HepG2 (cell line): ENCODE measurements around the gene ARL6IP4.

Experiments
- HHEX ChIP-seq: IDR thresholded peaks from 2 replicates; pipeline ENCODE4 v1.6.1; 2016; ENCODE audit warnings: control low read depth
- THYN1 ChIP-seq: sonication (generic); formaldehyde crosslinking; IDR thresholded peaks from 2 replicates; pipeline ENCODE4 v1.8.1; 2023; ENCODE audit warnings: low read depth, mild to moderate bottlenecking, moderate library complexity, missing genetic modification reagents, borderline replicate concordance
- TF ChIP-seq, protein P1 (sequence below): IDR thresholded peaks from 2 replicates; pipeline ENCODE4 v1.6.1; 2016
- TF ChIP-seq, protein P2 (sequence below): sonication (generic); formaldehyde crosslinking; IDR thresholded peaks from 2 replicates; pipeline ENCODE4 v1.4.0; 2020; ENCODE audit warnings: missing genetic modification reagents, borderline replicate concordance
- TF ChIP-seq, protein P3 (sequence below): sonication (generic); formaldehyde crosslinking; conservative IDR thresholded peaks from 2 replicates; pipeline ENCODE4 v1.4.0; 2020; ENCODE audit warnings: missing genetic modification reagents

DNA sequence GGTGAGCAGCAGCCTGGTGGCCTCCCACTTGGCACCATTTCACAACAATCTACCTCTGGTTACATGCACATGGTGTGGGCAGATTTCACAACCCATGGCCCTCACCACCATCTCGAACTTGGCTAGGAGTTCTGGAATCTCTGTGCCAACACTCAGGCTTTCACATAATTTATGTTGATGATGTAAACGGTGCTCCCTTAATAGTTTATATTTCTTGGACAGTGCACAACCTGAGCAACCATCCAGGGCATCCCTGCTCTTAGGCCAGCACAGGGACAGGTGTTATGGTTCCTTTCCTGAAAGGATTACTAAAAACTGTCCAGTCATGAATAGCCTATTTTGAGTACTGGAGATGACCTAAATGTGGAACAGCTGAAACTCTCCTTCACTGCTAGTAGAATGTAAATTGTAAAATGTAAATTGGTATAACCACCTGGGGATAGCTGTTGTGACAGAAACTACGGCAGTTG lies 42.8 kb upstream of the ARL6IP4 start:
- TF ChIP-seq, protein P1, sequence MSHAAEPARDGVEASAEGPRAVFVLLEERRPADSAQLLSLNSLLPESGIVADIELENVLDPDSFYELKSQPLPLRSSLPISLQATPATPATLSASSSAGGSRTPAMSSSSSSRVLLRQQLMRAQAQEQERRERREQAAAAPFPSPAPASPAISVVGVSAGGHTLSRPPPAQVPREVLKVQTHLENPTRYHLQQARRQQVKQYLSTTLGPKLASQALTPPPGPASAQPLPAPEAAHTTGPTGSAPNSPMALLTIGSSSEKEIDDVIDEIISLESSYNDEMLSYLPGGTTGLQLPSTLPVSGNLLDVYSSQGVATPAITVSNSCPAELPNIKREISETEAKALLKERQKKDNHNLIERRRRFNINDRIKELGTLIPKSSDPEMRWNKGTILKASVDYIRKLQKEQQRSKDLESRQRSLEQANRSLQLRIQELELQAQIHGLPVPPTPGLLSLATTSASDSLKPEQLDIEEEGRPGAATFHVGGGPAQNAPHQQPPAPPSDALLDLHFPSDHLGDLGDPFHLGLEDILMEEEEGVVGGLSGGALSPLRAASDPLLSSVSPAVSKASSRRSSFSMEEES: no peak
- TF ChIP-seq HHEX (CRISPR knock-in tag): no peak
- TF ChIP-seq, protein P2, sequence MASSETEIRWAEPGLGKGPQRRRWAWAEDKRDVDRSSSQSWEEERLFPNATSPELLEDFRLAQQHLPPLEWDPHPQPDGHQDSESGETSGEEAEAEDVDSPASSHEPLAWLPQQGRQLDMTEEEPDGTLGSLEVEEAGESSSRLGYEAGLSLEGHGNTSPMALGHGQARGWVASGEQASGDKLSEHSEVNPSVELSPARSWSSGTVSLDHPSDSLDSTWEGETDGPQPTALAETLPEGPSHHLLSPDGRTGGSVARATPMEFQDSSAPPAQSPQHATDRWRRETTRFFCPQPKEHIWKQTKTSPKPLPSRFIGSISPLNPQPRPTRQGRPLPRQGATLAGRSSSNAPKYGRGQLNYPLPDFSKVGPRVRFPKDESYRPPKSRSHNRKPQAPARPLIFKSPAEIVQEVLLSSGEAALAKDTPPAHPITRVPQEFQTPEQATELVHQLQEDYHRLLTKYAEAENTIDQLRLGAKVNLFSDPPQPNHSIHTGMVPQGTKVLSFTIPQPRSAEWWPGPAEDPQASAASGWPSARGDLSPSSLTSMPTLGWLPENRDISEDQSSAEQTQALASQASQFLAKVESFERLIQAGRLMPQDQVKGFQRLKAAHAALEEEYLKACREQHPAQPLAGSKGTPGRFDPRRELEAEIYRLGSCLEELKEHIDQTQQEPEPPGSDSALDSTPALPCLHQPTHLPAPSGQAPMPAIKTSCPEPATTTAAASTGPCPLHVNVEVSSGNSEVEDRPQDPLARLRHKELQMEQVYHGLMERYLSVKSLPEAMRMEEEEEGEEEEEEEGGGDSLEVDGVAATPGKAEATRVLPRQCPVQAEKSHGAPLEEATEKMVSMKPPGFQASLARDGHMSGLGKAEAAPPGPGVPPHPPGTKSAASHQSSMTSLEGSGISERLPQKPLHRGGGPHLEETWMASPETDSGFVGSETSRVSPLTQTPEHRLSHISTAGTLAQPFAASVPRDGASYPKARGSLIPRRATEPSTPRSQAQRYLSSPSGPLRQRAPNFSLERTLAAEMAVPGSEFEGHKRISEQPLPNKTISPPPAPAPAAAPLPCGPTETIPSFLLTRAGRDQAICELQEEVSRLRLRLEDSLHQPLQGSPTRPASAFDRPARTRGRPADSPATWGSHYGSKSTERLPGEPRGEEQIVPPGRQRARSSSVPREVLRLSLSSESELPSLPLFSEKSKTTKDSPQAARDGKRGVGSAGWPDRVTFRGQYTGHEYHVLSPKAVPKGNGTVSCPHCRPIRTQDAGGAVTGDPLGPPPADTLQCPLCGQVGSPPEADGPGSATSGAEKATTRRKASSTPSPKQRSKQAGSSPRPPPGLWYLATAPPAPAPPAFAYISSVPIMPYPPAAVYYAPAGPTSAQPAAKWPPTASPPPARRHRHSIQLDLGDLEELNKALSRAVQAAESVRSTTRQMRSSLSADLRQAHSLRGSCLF (CRISPR knock-in tag): no peak
- TF ChIP-seq, protein P3, sequence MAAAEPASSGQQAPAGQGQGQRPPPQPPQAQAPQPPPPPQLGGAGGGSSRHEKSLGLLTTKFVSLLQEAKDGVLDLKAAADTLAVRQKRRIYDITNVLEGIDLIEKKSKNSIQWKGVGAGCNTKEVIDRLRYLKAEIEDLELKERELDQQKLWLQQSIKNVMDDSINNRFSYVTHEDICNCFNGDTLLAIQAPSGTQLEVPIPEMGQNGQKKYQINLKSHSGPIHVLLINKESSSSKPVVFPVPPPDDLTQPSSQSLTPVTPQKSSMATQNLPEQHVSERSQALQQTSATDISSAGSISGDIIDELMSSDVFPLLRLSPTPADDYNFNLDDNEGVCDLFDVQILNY (CRISPR knock-in tag): no peak
- no peak for TF ChIP-seq THYN1 (CRISPR knock-in tag)
